Keratinocyte (primary cell): ENCODE data around the gene TAF4. TPM values are rescaled to one million over a fixed set of nuclear protein-coding genes. Genes with fewer than 3 reads are reported as not detected.

Experiments
- DNase-seq: peaks from one replicate; pipeline ENCODE4 v3.0.0-alpha.2; 2011; ENCODE audit warnings: low read depth, missing footprints, low spot score
- FAIRE-seq: peaks from 2 replicates; lab custom pipeline; 2011; peaks lifted over from hg19 to GRCh38; lab: Jason Lieb, UNC
- H2AFZ ChIP-seq: 2 replicates; pipeline ENCODE4 v1.6.0; 2012; ENCODE audit warnings: low read length, control low read depth, inconsistent platforms; ENCODE audit not compliant: control insufficient read depth
- H3K27ac ChIP-seq: 2 replicates; pipeline ENCODE4 v1.5.1; 2011; ENCODE audit warnings: low read length; ENCODE audit not compliant: control insufficient read depth, insufficient read depth
- H3K27me3 ChIP-seq: 3 replicates; pipeline ENCODE4 v1.6.0; 2011; ENCODE audit warnings: low read length; ENCODE audit not compliant: control insufficient read depth, insufficient read depth; ENCODE audit errors: extremely low read depth
- H3K36me3 ChIP-seq, 2 experiments: 2 replicates in 1 of 2; 3 replicates in 1 of 2; pipeline ENCODE4 v1.5.1; 2011; ENCODE audit warnings: low read length in 2 of 2, mild to moderate bottlenecking in 1 of 2; ENCODE audit not compliant: control insufficient read depth in 2 of 2, insufficient read depth in 2 of 2; ENCODE audit errors: extremely low read depth in 1 of 2
- H3K4me1 ChIP-seq: 3 replicates; pipeline ENCODE4 v1.5.1; 2011; ENCODE audit warnings: low read length; ENCODE audit not compliant: control insufficient read depth, insufficient read depth; ENCODE audit errors: extremely low read depth
- H3K4me2 ChIP-seq: 3 replicates; pipeline ENCODE4 v1.6.0; 2011; ENCODE audit warnings: low read depth, low read length; ENCODE audit not compliant: control insufficient read depth, insufficient read depth; ENCODE audit errors: extremely low read depth
- H3K4me3 ChIP-seq, 3 experiments: fragments of 200-600 bp in 1 of 3; sonication (generic) in 1 of 3; 2 replicates in 2 of 3; 3 replicates in 1 of 3; pipeline ENCODE4 v1.5.1; 2011 to 2016; ENCODE audit warnings: low read length in 3 of 3, mild to moderate bottlenecking in 3 of 3, control low read depth in 2 of 3, inconsistent platforms in 1 of 3, low read depth in 1 of 3, mixed read lengths in 1 of 3, mixed run types in 1 of 3, moderate library complexity in 1 of 3; ENCODE audit not compliant: control insufficient read depth in 2 of 3, insufficient read depth in 2 of 3; ENCODE audit errors: extremely low read depth in 1 of 3
- H3K79me2 ChIP-seq: 2 replicates; pipeline ENCODE4 v1.6.0; 2012; ENCODE audit warnings: low read length; ENCODE audit not compliant: control insufficient read depth, insufficient read depth
- H3K9ac ChIP-seq: 3 replicates; pipeline ENCODE4 v1.6.0; 2011; ENCODE audit warnings: low read length; ENCODE audit not compliant: control insufficient read depth, insufficient read depth; ENCODE audit errors: extremely low read depth
- H3K9me1 ChIP-seq: 3 replicates; pipeline ENCODE4 v1.6.0; 2011; ENCODE audit warnings: low read length; ENCODE audit not compliant: control insufficient read depth, insufficient read depth; ENCODE audit errors: extremely low read depth
- H3K9me3 ChIP-seq: 2 replicates; pipeline ENCODE4 v1.5.1; 2012; ENCODE audit warnings: low read depth, low read length; ENCODE audit not compliant: control insufficient read depth
- H4K20me1 ChIP-seq: 3 replicates; pipeline ENCODE4 v1.6.0; 2011; ENCODE audit warnings: low read length; ENCODE audit not compliant: control insufficient read depth, insufficient read depth; ENCODE audit errors: extremely low read depth
- CTCF ChIP-seq, 3 experiments: IDR thresholded peaks in 1 of 3; conservative IDR thresholded peaks in 1 of 3; optimal IDR thresholded peaks in 1 of 3; 2 replicates in 2 of 3; 3 replicates in 1 of 3; pipeline versions ENCODE3 to v1.5.1; 2011; ENCODE audit warnings: low read length in 3 of 3, mild to moderate bottlenecking in 3 of 3, moderate library complexity in 2 of 3, control low read depth in 1 of 3, inconsistent platforms in 1 of 3; ENCODE audit not compliant: insufficient read depth in 2 of 3; ENCODE audit errors: extremely low read depth in 1 of 3
- EZH2 ChIP-seq: IDR thresholded peaks from one replicate; pipeline ENCODE4 v1.6.1; 2012; ENCODE audit warnings: inconsistent platforms, mild to moderate bottlenecking, low read length, moderate library complexity
- dilution Hi-C: fragments of 300-500 bp; cut with MboI; formaldehyde crosslinking; loops from one replicate; pipeline ENCODE4 v1.7.0; 2020; ENCODE audit warnings: low sequenced_read_pairs; ENCODE audit not compliant: extremely low pct_ligation_motif_present
- polyA plus RNA-seq, 5 experiments: library from polyadenylated mRNA; depleted of rRNA in 3 of 5; stranded (reverse) in 3 of 5; stranded (forward) in 1 of 5; unstranded in 1 of 5; fragments of >200 nt; gene quantifications; 1 replicate in 1 of 5; 2 replicates in 3 of 5; 3 replicates in 1 of 5; pipeline versions ENCODE4 v1.2.1 to v1.2.3, GENCODE V29; 2011 to 2012; ENCODE audit warnings: missing spikeins in 2 of 5, low read depth in 1 of 5, low replicate concordance in 1 of 5

Gene TAF4
- polyA plus RNA-seq, 1 donor (not counting 4 experiments of a cell fraction or from before 2014, with no cell fraction given) = 3.3 TPM

- Histone ChIP-seq H3K9me1 (no peaks in the 10 kb centered on the region), H3K27ac (no peak overlapping the region), H3K79me2 (peaks cover 75% of the 10 kb centered on the region), H3K4me1 (peaks cover under 1% of the 10 kb centered on the region), H3K9me3 (no peaks in the 10 kb centered on the region), H3K9ac (no peak overlapping the region), H3K4me2 (no peak overlapping the region), H2AFZ (no peak overlapping the region), H3K27me3 (no peaks in the 10 kb centered on the region), H3K36me3 (peaks cover 0 to 2% of the 10 kb centered on the region in 2 experiments), H4K20me1 (peaks cover 15% of the 10 kb centered on the region), H3K4me3 (no peak overlapping the region)
- no peak for TF ChIP-seq CTCF (optimal IDR thresholded peaks at IDR 0.05 in 1 of 3, IDR thresholded peaks at IDR 0.05 in 1 of 3, conservative IDR thresholded peaks at IDR 0.05 in 1 of 3; ENCODE audit: extremely low read depth in 1 of 3, insufficient read depth in 2 of 3, low read length in 3 of 3)
- no peak for TF ChIP-seq EZH2
- no peak for FAIRE-seq
- dilution Hi-C loops = no loop called here
- no peak for DNase-seq
Measured at GRCh38 chr20:62053465-62054196, 12.1 kb downstream of the TAF4 start.

GRCh38 chr20:62052842-62053464 is 12.7 kb downstream of the TAF4 start:
- Histone ChIP-seq H3K4me3 (no peak overlapping the region), H3K36me3 (peaks cover 0 to 2% of the 10 kb centered on the region in 2 experiments), H3K4me2 (no peak overlapping the region), H3K4me1 (peaks cover 6% of the 10 kb centered on the region), H3K9ac (no peak overlapping the region), H3K27ac (no peak overlapping the region), H2AFZ (no peak overlapping the region), H3K27me3 (no peaks in the 10 kb centered on the region), H3K9me1 (no peaks in the 10 kb centered on the region), H4K20me1 (peaks cover 19% of the 10 kb centered on the region), H3K79me2 (peaks cover 82% of the 10 kb centered on the region), H3K9me3 (no peaks in the 10 kb centered on the region)
- FAIRE-seq = no peak
- no peak for DNase-seq
- dilution Hi-C loops = no loop called here
- TF ChIP-seq EZH2 = no peak
- TF ChIP-seq CTCF (optimal IDR thresholded peaks at IDR 0.05 in 1 of 3, IDR thresholded peaks at IDR 0.05 in 1 of 3, conservative IDR thresholded peaks at IDR 0.05 in 1 of 3; ENCODE audit: extremely low read depth in 1 of 3, insufficient read depth in 2 of 3, low read length in 3 of 3) = no peak
